Tibial nerve (tissue), 4 donors: ENCODE data around the gene USP22. TPM values are rescaled to one million over a fixed set of nuclear protein-coding genes. Genes with fewer than 3 reads are reported as not detected.

Experiments
- DNase-seq, 2 donors: peaks; one replicate each; pipeline ENCODE4 v3.0.0-alpha.2; 2019; ENCODE audit warnings: low spot score in 2 of 2
- H3K27ac ChIP-seq, 4 donors: fragments of 200-600 bp; sonication (generic) in 3 of 4; one replicate each; pipeline ENCODE4 v1.5.1; 2017 to 2019; ENCODE audit warnings: mild to moderate bottlenecking in 1 of 4
- H3K27me3 ChIP-seq, 2 donors: fragments of 200-600 bp; sonication (generic) in 1 of 2; one replicate each; pipeline versions ENCODE4 v1.5.1 to v1.6.0; 2017 to 2019
- H3K36me3 ChIP-seq, 3 donors: fragments of 200-600 bp; sonication (generic); one replicate each; pipeline ENCODE4 v1.5.1; 2018 to 2019
- H3K4me1 ChIP-seq, 4 donors: fragments of 200-600 bp; sonication (generic) in 3 of 4; one replicate each; pipeline ENCODE4 v1.5.1; 2017 to 2019
- H3K4me3 ChIP-seq, 4 donors: fragments of 200-600 bp; sonication (generic) in 3 of 4; one replicate each; pipeline ENCODE4 v1.5.1; 2017 to 2019; ENCODE audit warnings: mild to moderate bottlenecking in 1 of 4, moderate library complexity in 1 of 4
- H3K9me3 ChIP-seq, 4 donors: fragments of 200-600 bp; sonication (generic) in 3 of 4; one replicate each; pipeline ENCODE4 v1.5.1; 2017 to 2019
- CTCF ChIP-seq, 5 experiments: fragments of 200-600 bp in 3 of 5; fragments of 450-650 bp in 2 of 5; sonication (generic) in 3 of 5; IDR thresholded peaks; one replicate each; pipeline ENCODE4 v1.5.1; 2016 to 2019; ENCODE audit warnings: antibody characterized with exemption in 5 of 5, mild to moderate bottlenecking in 3 of 5, moderate library complexity in 2 of 5
- EP300 ChIP-seq, 2 donors: sonication (generic); formaldehyde crosslinking; IDR thresholded peaks; one replicate each; pipeline ENCODE4 v1.6.1; 2017; ENCODE audit warnings: antibody characterized with exemption in 2 of 2, mild to moderate bottlenecking in 1 of 2
- POLR2A ChIP-seq, 2 donors: fragments of 450-650 bp; IDR thresholded peaks; one replicate each; pipeline ENCODE4 v1.6.1; 2017; ENCODE audit warnings: antibody characterized with exemption in 2 of 2, mild to moderate bottlenecking in 2 of 2, moderate library complexity in 2 of 2
- WGBS, 2 donors: methylation state at CpG; one replicate each; pipeline ENCODE4 v1.1.5; 2018; 5-methylcytosine and 5-hydroxymethylcytosine counted together
- total RNA-seq, 4 donors: library from RNA; depleted of rRNA; stranded (reverse); fragments of >200 nt; gene quantifications; one replicate each; pipeline ENCODE4 v1.1.0, GENCODE V29; 2016

USP22 gene
- total RNA-seq: 100 to 1,000 TPM; 109 to 169 (median 133) TPM

- DNase-seq: no peak
- 1% methylated on average over 47 to 91 of the region's 91 CpGs for WGBS, 2 donors
- Histone ChIP-seq H3K9me3 (no peaks in the 10 kb centered on the region), H3K36me3 (no peaks in the 10 kb centered on the region), H3K4me3 (peak within 1 kb of the TSS; percentile 88 to 100 (median 94)), H3K4me1 (peaks cover 0 to 44% (median 27%) of the 10 kb centered on the region in 4 donors), H3K27ac (peak within 1 kb of the TSS; percentile 99 to 100 (median 100)), H3K27me3 (no peaks in the 10 kb centered on the region)
- peak; percentile 97 for TF ChIP-seq POLR2A (IDR thresholded peaks at IDR 0.05)
- peak in 2 of 5 experiments; percentile 38 to 54 for TF ChIP-seq CTCF (IDR thresholded peaks at IDR 0.05)
- TF ChIP-seq EP300 (IDR thresholded peaks at IDR 0.05): peak in 1 of 2 donors; percentile 73
Observed at GRCh38 chr17:21042458-21043295, at the start of gene USP22. Gene USP22 (minus strand): TSS chr17:21043011. CDS start chr17:21042835, 176 bp downstream.

GRCh38 chr17:21090902-21091618 lies 48.2 kb upstream of the USP22 start:
- Histone ChIP-seq H3K4me3 (no peak overlapping the region), H3K27me3 (no peaks in the 10 kb centered on the region), H3K27ac (peak overlapping the region in 1 of 4 donors; percentile 16), H3K4me1 (no peaks in the 10 kb centered on the region), H3K9me3 (no peaks in the 10 kb centered on the region), H3K36me3 (no peaks in the 10 kb centered on the region)
- no peak for DNase-seq
- 46 to 50% methylated on average over 4 of the region's 4 CpGs for WGBS, 2 donors
- TF ChIP-seq POLR2A (IDR thresholded peaks at IDR 0.05): no peak
- TF ChIP-seq CTCF (IDR thresholded peaks at IDR 0.05): peak in 1 of 5 experiments; percentile 8

GRCh38 chr17:21089933-21090901 lies 47.4 kb upstream of the USP22 start:
- no peak overlapping the region for H3K4me3 ChIP-seq
- no peak for TF ChIP-seq CTCF (IDR thresholded peaks at IDR 0.05)
- no peak for TF ChIP-seq EP300 (IDR thresholded peaks at IDR 0.05)
- TF ChIP-seq POLR2A (IDR thresholded peaks at IDR 0.05): no peak
- WGBS, 2 donors: 80 to 82% methylated on average over 7 of the region's 7 CpGs

GRCh38 chr17:21089145-21089544 lies 46.3 kb upstream of the USP22 start:
- DNase-seq: no peak
- no peaks in the 10 kb centered on the region for H3K36me3 ChIP-seq
- H3K4me3 ChIP-seq: no peak overlapping the region
- TF ChIP-seq CTCF (IDR thresholded peaks at IDR 0.05): no peak
- TF ChIP-seq POLR2A (IDR thresholded peaks at IDR 0.05): no peak
- TF ChIP-seq EP300 (IDR thresholded peaks at IDR 0.05): no peak
- H3K27ac ChIP-seq: no peak overlapping the region
- H3K27me3 ChIP-seq: no peaks in the 10 kb centered on the region
- no peaks in the 10 kb centered on the region for H3K4me1 ChIP-seq
- 39 to 43% methylated on average over 1 of the region's 1 CpG for WGBS, 2 donors
- no peaks in the 10 kb centered on the region for H3K9me3 ChIP-seq

More at GRCh38 chr17:21089933-21090901, 47.4 kb upstream of the USP22 start:
- Histone ChIP-seq H3K36me3 (no peaks in the 10 kb centered on the region), H3K27ac (peak overlapping the region in 1 of 4 donors; percentile 16), H3K9me3 (no peaks in the 10 kb centered on the region), H3K4me1 (no peaks in the 10 kb centered on the region), H3K27me3 (no peaks in the 10 kb centered on the region)
- DNase-seq: no peak
